ENCODE results near the gene IFT27.

Gene IFT27

DNA sequence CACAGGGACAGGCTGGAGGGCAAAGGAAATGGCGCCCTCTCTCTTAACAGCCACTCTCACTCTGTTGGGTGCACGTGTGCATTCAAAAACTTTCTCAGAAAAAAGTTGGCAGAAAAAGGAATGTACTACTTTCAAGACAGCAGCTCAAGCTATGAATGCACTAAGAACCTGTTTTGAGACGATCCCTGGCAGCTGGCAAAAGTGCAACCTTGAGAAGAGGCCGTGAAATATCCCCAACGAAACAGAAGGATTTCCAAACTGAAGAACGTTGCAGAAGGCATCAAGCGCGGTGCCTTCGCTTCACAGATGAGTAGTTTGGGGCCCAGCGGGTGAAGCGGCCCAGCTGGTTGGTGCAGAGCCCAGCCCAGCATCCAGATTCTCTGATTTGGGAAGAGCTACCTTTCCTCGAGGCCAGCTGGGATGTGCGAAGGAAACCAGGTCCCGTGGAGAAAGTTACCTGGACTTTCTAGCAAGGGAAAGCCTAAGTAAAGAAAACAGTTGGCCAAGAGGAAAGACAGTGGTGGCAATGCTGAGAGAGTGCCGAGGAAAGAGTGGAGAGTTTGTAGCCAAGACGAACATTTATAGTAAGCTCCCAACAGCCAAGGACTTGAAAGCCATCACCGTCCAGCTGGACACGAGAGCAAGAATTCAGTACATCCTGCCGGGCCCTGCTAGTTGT lies 16.3 kb downstream of the IFT27 start:
- TF ChIP-seq ZBTB7A (IDR thresholded peaks at IDR 0.05; ENCODE audit: low read depth) (no peak), TCF12 (IDR thresholded peaks at IDR 0.05; ENCODE audit: low read depth) (no peak), EGR1 (IDR thresholded peaks at IDR 0.05) (no peak), USF1 (IDR thresholded peaks at IDR 0.05) (no peak), EP300 (IDR thresholded peaks at IDR 0.05; ENCODE audit: borderline replicate concordance) (no peak), RAD21 (IDR thresholded peaks at IDR 0.05; ENCODE audit: low read depth) (no peak), YY1 (IDR thresholded peaks at IDR 0.05; ENCODE audit: low read depth) (no peak), NFIC (IDR thresholded peaks at IDR 0.05) (no peak), REST (IDR thresholded peaks at IDR 0.05; ENCODE audit: low read depth) (no peak), TAF1 (IDR thresholded peaks at IDR 0.05; ENCODE audit: low read depth) (no peak), CEBPB (IDR thresholded peaks at IDR 0.05) (no peak), TEAD4 (IDR thresholded peaks at IDR 0.05) (no peak), CREB1 (IDR thresholded peaks at IDR 0.05; ENCODE audit: low read depth) (no peak), FOXM1 (IDR thresholded peaks at IDR 0.05; ENCODE audit: borderline replicate concordance, low read depth) (no peak)
- TF ChIP-seq, protein P1, sequence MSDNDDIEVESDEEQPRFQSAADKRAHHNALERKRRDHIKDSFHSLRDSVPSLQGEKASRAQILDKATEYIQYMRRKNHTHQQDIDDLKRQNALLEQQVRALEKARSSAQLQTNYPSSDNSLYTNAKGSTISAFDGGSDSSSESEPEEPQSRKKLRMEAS (IDR thresholded peaks at IDR 0.05): no peak

DNA sequence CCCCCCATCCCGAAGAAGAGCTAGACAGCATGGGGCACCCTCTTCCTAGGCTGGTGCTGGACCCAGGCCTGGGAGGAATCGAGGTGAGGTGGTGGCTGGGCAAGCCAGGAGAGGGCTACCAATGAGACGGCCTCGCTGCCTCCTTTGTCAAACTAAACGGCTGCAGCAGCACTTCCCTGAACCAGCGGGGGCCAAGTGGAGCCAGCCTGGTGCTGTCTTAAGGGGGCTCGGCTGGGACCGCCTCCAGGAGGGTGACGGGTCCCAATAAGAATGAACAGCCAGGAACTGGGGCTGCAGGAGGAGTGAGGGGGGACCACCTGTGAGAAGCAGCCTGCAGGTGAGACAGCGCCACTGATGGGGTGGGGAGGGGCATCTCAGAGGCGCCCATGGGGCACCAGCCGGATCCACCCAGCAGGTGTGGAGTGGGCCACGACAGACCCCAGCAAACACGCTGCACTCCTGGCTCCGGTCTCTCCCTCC lies 17.1 kb downstream of the IFT27 start:
- TF ChIP-seq EGR1 (IDR thresholded peaks at IDR 0.05): no peak
- no peak for TF ChIP-seq REST (IDR thresholded peaks at IDR 0.05; ENCODE audit: low read depth)
- TF ChIP-seq CEBPB (IDR thresholded peaks at IDR 0.05): no peak
- no peak for TF ChIP-seq TCF12 (IDR thresholded peaks at IDR 0.05; ENCODE audit: low read depth)
- no peak for TF ChIP-seq TAF1 (IDR thresholded peaks at IDR 0.05; ENCODE audit: low read depth)

DNA sequence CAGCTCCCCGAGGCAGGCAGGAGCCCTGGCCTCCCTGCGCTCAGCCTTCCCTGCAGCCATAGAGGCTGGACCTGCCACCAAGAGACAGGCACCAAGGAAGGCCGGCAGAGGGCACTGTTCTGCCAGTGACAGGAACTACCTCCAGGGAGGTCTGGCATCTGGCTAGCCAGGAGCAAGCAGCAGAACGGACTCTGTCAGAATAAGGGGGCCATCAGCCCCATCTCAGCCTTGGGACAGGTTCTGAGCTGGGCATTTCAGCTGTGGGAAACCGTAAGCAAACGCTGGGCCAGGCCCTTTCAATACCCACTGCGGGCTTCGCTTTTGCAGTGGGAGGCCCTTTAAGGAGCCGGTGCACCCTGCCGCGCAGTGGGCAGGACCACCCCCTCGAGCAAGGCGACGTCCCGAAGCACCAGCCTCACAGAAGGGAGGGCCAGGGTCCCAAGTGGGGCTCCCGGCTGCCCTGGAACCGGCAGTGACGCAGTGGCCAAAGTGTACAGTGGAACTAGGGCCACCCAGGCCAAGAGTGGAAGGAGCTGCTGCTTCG lies 18.2 kb downstream of the IFT27 start:
- 0 out of 2 replicates have a peak, but pooled peaks have one; percentile 31 for TF ChIP-seq REST (IDR thresholded peaks at IDR 0.05; ENCODE audit: low read depth)
- no peak for TF ChIP-seq NFIC (IDR thresholded peaks at IDR 0.05)
- TF ChIP-seq, protein P1 (IDR thresholded peaks at IDR 0.05): no peak
- peak; percentile 65 for TF ChIP-seq RAD21 (IDR thresholded peaks at IDR 0.05; ENCODE audit: low read depth)

- TF ChIP-seq EGR1 (IDR thresholded peaks at IDR 0.05) (no peak), NFIC (IDR thresholded peaks at IDR 0.05) (no peak), EP300 (IDR thresholded peaks at IDR 0.05; ENCODE audit: borderline replicate concordance) (no peak), CREB1 (IDR thresholded peaks at IDR 0.05; ENCODE audit: low read depth) (no peak), TAF1 (IDR thresholded peaks at IDR 0.05; ENCODE audit: low read depth) (no peak), USF1 (IDR thresholded peaks at IDR 0.05) (no peak), TCF12 (IDR thresholded peaks at IDR 0.05; ENCODE audit: low read depth) (no peak), ZBTB7A (IDR thresholded peaks at IDR 0.05; ENCODE audit: low read depth) (no peak), TEAD4 (IDR thresholded peaks at IDR 0.05) (no peak), CEBPB (IDR thresholded peaks at IDR 0.05) (no peak), YY1 (IDR thresholded peaks at IDR 0.05; ENCODE audit: low read depth) (no peak), FOXM1 (IDR thresholded peaks at IDR 0.05; ENCODE audit: borderline replicate concordance, low read depth) (no peak), REST (IDR thresholded peaks at IDR 0.05; ENCODE audit: low read depth) (no peak), RAD21 (IDR thresholded peaks at IDR 0.05; ENCODE audit: low read depth) (no peak)
- TF ChIP-seq, protein P1 (IDR thresholded peaks at IDR 0.05): no peak
These were observed 18.9 kb downstream of the IFT27 start for GRCh38 chr22:36756746-36757655.
